Kidney epithelial cell (primary cell): Measurements from ENCODE around the gene MYO7A. TPM values are rescaled to one million over a fixed set of nuclear protein-coding genes. Genes with fewer than 3 reads are reported as not detected.

ENCODE experiments used
- DNase-seq: peaks from one replicate; pipeline ENCODE4 v3.0.0-alpha.2; 2010; ENCODE audit warnings: low read depth
- H3K27me3 ChIP-seq: 2 replicates; pipeline ENCODE4 v1.6.0; 2011; ENCODE audit warnings: low read length; ENCODE audit not compliant: control insufficient read depth, insufficient read depth
- H3K36me3 ChIP-seq: 2 replicates; pipeline ENCODE4 v1.5.1; 2011; ENCODE audit warnings: low read length; ENCODE audit not compliant: control insufficient read depth, insufficient read depth
- H3K4me3 ChIP-seq: 2 replicates; pipeline ENCODE4 v1.5.1; 2011; ENCODE audit warnings: low read depth, mild to moderate bottlenecking, control low read depth, low read length
- CTCF ChIP-seq: IDR thresholded peaks from 2 replicates; pipeline ENCODE4 v1.5.1; 2011; ENCODE audit warnings: mild to moderate bottlenecking, moderate library complexity, low read length, control low read depth, inconsistent platforms; ENCODE audit not compliant: insufficient read depth, poor library complexity, severe bottlenecking
- total RNA-seq: library from RNA; depleted of rRNA; stranded (reverse); fragments of >200 nt; gene quantifications from 2 replicates; pipeline ENCODE4 v1.2.3, GENCODE V29; 2015

The MYO7A gene
- total RNA-seq, 1 donor from 2014 or later = 0.17 TPM

DNA sequence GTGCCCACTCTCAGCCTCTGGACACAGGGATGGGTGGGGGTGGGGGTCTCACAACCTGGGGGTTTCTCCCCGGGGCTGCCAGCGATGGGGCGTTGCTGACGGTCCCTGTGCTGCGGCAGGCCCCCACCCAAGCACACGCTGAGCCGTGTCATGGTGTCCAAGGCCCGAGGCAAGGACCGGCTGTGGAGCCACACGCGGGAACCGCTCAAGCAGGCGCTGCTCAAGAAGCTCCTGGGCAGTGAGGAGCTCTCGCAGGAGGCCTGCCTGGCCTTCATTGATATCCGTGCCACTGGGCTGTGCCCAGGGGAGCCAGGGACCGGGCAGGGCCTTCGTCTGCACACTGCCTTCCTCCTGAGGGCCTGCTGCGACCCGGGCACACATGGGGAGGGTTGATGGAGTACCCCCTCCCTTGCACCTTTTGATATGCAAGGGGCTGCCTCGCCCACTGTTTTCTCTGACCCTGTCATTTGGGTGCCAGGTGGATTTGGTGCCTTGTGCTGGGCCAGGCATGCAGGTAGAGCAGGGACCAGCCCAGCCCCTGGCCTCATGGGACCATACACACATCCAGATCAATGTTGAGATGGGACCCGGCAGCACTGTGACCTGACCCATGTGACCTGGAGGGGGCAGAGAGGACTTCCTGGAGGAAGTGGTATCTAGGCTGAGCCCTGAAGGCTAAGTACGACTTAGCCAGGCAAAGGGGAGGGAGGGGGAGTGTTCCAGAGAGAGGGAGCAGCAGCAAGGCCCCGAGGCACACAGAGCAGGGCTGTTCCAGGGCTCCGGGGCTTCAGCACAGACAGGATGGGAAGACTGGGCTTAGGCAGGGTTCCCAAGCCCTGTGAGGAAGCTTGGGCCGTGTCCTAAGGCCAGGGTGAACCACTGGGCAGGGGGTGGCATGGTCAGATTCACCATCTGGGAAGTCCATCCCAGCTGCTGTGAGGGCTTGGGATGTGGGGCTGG is 75.2 kb downstream of the MYO7A start:
- Histone ChIP-seq H3K36me3 (no peaks in the 10 kb centered on the region), H3K4me3 (no peak overlapping the region), H3K27me3 (no peaks in the 10 kb centered on the region)
- DNase-seq = no peak
- TF ChIP-seq CTCF = no peak

DNA sequence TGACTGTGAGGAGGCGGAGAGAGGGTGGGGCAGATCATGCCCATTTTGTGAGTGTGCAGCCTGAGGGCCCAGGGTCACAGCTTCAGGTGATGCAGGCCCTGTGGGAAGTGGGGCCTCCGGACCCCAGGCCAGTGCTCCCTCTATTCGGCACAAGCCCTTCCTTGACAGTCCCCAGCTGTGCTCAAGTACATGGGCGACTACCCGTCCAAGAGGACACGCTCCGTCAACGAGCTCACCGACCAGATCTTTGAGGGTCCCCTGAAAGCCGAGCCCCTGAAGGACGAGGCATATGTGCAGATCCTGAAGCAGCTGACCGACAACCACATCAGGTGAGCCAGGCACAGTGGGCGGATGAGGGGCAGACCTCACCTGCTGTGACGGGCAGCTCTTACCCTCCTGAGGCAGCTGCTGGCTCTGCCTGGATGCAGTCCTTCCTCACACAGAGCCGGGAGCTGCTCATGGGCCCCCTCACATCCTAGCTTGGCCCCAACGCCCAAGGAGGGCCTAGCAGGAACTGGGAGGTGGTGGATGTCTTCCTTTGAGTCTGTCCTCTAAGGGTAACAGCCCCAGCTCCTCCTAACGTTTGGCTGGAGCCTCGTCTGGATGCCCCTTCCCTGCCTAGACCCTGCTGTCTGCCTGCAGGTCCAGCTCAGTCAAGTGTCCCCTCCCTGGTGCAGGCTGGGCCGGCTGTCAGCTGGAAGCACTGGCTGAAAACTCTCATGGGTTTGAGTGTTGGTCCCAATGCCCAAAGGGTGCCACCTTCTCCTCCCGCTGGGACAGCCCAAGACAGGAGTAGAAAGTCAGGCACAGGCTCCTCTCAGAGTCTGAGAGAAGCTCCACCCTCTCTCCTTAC is 76.1 kb downstream of the MYO7A start:
- Histone ChIP-seq H3K27me3 (no peaks in the 10 kb centered on the region), H3K36me3 (no peaks in the 10 kb centered on the region), H3K4me3 (no peak overlapping the region)
- DNase-seq = no peak
- TF ChIP-seq CTCF = no peak

DNA sequence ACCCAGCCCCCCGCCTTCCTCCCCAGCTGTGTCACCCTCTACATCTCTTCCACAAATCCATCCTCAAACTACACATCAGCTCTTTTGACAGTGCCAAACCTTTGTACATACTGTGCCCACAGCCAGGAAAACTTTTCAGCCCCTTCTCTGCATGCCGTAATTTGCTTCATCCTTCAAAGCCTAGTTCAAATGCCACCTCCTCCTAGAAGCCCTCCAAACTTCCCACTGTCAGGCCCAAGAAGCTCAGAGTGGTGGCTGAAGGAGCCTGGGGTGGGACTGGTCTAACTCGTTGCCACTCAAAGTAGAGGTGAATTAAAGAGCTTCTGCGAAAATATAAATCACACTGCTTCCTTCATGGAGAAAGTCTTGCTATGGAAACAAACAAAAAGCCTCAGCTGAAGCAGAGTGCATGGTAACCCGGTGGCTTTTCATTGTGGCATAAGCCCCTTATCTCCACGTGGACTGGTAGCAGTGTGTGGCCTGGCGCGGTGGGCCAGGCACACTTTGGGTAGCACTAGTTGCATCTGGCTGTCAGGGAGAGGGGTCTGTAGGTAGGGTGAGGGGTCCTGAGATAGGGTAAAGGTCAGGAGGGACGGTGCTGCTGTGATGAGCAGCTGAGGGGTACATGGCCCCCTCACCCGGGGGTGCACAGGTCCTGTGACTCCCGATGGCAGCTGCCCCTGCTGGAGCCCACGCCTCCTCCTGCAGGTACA is 76.9 kb downstream of the MYO7A start:
- Histone ChIP-seq H3K36me3 (no peaks in the 10 kb centered on the region), H3K27me3 (no peaks in the 10 kb centered on the region), H3K4me3 (no peak overlapping the region)
- TF ChIP-seq CTCF = no peak
- DNase-seq = no peak

GRCh38 chr11:77205467-77206263 is 77.6 kb downstream of the MYO7A start:
- no peak overlapping the region for H3K4me3 ChIP-seq
- H3K27me3 ChIP-seq = no peaks in the 10 kb centered on the region
- DNase-seq = no peak
- TF ChIP-seq CTCF = no peak
- H3K36me3 ChIP-seq = no peaks in the 10 kb centered on the region
